Fibroblast of lung (primary cell): ENCODE measurements around the gene SEMA7A.

Experiments used
- EZH2 ChIP-seq: IDR thresholded peaks from 2 replicates; pipeline ENCODE4 v1.5.1; 2012; ENCODE audit warnings: low read length, control low read depth, mild to moderate bottlenecking; ENCODE audit errors: missing control alignments
- TF ChIP-seq, protein P1 (sequence below), 2 donors: IDR thresholded peaks in 1 of 2; conservative IDR thresholded peaks in 1 of 2; 1 replicate in 1 of 2; 2 replicates in 1 of 2; pipeline ENCODE4 v1.5.1; 2011 to 2012; ENCODE audit warnings: low read length in 2 of 2, control low read depth in 1 of 2, inconsistent platforms in 1 of 2, low read depth in 1 of 2, mild to moderate bottlenecking in 1 of 2

DNA sequence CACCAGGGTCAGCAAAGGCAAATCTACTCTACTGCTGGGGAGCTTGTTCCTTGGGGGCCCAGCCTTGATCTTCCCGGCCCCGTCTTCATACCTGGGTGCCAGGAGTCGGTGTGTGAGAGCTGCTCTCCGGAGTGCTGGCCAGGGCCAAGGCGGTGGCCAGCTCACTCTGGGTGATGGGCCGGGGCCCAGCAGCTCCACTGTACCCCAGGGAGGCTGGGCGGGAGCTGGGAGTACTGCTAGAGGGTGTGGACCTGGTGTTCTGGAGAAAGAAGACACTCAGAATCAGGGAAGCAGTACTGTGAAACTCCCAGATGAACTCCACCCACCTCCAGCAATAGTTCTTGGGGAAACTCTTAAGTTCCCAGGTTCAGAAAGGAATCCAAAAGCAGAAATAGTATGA, 15.3 kb upstream of the SEMA7A start:
- TF ChIP-seq, protein P1, sequence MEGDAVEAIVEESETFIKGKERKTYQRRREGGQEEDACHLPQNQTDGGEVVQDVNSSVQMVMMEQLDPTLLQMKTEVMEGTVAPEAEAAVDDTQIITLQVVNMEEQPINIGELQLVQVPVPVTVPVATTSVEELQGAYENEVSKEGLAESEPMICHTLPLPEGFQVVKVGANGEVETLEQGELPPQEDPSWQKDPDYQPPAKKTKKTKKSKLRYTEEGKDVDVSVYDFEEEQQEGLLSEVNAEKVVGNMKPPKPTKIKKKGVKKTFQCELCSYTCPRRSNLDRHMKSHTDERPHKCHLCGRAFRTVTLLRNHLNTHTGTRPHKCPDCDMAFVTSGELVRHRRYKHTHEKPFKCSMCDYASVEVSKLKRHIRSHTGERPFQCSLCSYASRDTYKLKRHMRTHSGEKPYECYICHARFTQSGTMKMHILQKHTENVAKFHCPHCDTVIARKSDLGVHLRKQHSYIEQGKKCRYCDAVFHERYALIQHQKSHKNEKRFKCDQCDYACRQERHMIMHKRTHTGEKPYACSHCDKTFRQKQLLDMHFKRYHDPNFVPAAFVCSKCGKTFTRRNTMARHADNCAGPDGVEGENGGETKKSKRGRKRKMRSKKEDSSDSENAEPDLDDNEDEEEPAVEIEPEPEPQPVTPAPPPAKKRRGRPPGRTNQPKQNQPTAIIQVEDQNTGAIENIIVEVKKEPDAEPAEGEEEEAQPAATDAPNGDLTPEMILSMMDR (conservative IDR thresholded peaks at IDR 0.05 in 1 of 2, IDR thresholded peaks at IDR 0.05 in 1 of 2; ENCODE audit: low read depth in 1 of 2, low read length in 2 of 2), result no peak
- TF ChIP-seq EZH2, result no peak
